ENCODE measurements around the gene ATG16L2.

ATG16L2 gene, protein sequence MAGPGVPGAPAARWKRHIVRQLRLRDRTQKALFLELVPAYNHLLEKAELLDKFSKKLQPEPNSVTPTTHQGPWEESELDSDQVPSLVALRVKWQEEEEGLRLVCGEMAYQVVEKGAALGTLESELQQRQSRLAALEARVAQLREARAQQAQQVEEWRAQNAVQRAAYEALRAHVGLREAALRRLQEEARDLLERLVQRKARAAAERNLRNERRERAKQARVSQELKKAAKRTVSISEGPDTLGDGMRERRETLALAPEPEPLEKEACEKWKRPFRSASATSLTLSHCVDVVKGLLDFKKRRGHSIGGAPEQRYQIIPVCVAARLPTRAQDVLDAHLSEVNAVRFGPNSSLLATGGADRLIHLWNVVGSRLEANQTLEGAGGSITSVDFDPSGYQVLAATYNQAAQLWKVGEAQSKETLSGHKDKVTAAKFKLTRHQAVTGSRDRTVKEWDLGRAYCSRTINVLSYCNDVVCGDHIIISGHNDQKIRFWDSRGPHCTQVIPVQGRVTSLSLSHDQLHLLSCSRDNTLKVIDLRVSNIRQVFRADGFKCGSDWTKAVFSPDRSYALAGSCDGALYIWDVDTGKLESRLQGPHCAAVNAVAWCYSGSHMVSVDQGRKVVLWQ

DNA sequence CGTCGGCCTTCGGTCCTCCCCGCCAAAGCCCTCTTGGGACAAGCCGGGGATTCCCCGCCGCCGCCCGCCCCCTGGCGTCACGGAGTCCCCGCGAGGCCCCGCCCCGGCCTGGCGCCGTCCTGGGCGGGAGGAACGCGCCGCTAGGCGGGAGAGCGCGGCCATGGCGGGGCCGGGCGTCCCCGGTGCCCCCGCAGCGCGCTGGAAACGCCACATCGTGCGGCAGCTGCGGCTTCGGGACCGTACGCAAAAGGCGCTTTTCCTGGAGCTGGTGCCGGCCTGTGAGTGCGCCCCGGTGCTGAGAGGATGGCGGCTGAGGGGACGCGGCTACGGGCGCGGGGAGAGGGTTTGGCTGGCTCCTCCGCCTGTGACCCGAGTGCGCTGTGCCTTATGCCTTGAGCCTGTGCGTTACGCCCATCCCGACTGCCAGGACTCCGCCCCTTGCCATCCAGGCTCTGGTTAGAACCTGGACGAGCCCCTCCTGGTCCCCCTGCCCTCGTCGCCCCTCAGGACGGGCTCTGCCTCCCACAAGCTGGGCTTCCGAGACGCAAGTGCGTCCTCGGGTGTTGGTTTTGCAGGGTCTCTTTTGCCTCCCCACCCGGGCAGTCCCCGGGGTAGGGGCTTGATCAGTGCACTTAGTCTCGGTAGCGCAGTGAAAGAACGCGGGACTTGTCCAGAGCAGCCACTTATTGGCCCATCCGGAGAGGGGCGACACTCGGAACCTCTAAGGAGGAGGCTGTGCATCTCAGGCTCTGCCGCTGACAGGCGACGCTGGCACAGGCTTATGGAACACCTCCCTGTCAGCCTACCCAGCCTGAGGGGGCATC, at the start of gene ATG16L2:
TSS of gene ATG16L2 (plus strand) at position 126 of the 824 bp plus-strand sequence. CDS start at position 161, 35 bp downstream.
- peak; percentile 69 to 80 for DNase-seq

DNA sequence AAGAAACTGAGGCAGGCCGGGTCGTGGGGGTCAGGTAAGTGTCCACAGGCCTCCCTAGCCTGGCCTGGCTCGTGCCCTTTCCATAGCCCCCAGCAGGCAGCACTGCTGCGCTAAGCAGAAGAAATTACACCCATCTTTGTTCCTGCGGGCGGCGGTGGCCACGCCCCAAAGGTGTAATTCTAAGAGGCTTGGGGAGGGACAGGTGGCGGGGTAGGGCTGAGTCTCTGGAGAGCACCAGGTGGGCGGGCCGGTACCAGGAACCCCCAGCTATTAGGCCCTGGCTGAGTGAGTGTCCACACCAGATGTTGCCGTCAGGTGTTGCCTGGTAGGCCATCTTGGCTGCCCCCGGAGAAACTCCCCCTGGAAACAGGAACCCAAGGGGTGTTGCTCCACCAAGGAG, 49.7 kb upstream of the ATG16L2 start:
- peak; percentile 27 to 83 for DNase-seq

DNA sequence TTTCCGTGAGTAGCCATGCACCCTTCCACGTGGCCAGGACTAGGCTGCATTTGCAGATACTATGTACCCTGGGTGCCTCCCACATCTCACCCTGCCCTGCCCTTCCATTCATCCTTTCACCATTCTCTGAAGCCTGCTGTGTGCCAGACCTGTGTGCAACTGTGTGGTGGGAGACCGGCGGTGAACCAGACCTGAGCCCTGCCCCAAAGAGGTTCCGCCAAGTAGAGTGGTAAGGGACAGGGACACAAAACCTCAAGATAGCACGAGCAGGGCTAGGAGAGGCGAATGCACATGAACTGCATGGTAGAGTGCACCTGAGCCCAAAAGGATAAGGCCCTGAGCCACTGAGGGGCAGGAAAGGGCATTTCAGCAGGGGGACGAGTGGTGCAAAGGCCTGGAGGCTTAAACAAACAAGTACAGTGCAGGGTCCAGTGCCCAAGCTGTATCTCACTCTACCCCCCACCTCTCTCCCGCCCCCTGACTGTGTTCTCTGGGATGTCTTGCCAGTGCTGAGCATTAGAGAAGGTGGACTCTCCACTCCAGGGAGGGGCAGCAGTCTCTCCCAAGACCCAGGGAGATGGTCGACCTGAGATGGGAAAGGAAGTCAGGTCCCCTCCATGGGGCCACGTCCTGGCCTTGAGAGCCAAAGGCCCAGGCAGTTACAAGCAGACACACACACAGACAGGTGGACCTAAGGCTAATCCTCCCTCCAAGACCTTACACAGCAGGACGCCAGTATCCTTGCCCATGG, 47.9 kb upstream of the ATG16L2 start:
- DNase-seq: no peak

DNA sequence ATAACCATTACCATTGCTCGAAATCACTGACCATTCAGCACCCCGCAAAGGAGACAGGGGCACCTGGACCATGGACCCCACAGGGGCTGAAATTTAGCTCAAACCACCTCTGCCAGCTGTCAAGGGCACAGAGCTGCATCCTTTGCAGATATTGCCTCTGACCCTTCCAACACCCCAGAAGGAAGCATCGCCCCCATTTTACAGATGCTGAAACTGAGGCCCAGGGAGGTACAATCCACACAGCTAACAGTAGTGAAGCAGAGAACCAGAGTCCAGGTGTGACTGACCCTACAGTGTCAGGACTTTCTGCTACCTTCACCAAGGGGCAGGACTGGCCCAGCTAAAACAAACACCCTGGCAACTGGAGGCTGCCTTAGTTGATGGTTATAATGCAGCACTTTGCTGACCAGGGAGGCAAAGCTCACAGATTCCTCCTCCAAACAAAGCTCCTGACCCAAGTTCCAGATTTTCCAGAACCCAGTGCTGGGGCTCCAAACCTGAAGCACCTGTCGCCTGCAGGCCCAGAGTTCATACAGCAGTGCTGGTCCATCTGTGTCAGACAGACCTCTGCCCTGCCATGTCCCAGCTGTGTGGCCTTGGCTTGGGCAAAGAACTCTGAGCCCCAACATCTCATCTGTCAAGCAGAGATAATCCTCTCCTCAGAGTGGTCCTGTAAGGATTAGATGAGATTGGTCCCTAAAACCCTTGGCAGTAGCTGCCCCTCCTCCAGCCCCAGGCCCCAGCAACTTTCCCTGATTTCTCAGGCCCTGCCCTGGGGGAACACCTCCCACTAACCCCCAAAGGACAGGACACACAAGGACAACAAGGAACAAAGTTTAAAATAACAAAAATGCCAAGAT, 46.8 kb upstream of the ATG16L2 start:
- DNase-seq: peak; percentile 37 to 80

DNA sequence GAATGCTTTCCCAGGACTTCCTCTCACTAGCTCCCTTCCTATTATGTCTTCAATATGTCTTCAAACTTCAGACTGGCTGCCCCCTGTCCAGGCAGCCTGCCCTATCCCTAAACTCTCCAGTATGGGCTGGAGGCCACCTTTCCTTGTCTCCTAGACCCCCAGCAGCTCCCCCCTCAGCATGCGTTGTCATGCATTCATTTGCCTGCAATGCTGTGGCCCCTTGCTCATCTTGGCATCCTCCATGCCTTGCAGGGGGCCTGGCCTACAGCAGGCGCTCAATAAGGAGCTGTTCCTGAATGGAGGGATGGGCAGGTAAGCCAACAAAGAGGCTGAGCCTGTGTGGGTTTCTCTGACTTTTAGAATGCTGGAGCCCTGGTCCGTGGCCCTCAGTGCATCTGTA, 45.6 kb upstream of the ATG16L2 start:
- no peak for DNase-seq

DNA sequence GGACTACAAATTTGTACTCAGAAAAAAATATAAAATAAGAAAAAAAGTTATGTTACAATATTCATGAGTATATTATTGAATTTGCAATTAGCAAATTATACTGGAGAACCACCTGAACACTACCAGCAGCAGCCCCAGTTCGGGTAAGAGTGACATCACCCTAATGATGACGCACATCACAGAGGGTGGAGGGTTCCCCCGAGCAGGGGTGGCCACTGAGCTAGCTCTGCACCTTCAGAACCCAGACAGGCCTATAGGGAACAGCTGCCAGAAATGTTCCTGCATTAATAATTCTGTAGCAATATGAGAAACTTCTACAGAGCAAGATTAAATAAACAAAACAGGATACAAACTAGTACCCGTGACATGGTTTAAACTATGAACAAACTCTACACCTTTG, 44.5 kb upstream of the ATG16L2 start:
- DNase-seq: no peak

DNA sequence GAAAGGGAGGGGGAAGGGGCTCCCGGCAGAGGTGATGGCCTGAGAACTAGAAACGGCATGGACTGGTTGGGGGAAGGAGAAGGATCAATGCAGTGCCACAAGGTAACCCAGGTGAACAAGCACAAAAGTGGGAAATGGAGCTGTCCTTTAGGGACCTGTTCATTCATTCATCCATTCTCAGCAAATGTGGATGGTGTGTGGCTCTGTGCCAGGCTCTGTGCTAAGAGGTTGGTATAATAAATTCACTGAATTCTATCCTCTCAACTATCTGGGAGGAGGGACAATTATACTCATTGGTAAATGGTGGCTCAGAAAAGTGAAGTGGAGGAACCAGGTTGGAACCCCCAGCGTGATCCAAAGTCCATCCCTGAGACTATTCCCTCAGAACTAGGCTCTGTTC, 43.4 kb upstream of the ATG16L2 start:
- DNase-seq: no peak

DNA sequence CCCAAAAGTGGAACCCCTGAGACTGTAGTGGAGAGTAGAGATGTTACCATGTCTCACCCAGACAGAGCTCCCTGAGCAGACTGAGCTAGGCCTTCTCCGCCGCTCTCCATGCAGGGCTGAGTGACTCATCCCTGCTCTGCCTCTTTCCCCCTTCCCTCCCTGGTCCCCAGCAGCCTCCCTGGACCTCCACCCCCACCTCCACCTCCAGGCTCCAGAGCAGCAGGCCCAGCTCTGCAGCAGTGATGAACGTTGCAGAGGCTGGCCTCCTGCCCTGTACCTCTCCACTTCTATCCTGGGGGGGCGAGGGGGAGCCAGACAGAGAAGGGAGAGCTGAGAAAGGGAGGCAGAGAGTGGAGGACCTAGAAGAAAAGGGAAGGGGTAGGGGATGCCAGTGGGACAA, 42.7 kb upstream of the ATG16L2 start:
- DNase-seq: no peak

DNA sequence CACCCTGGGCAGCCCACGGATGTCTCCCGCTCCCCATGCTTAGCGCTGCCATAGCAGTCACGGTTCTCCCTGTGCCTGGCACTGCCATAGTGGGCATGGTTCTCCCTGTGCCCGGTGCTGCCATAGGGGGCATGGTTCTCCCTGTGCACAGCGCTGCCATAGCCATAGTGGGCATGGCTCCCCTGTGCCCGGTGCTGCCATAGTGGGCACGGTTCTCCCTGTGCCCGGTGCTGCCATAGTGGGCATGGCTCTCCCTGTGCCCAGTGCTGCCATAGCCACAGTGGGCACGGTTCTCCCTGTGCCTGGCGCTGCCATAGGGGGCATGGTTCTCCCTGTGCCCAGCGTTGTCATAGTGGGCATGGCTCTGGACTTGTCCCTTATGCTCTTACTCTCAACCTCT, 42.2 kb upstream of the ATG16L2 start:
- no peak for DNase-seq

DNA sequence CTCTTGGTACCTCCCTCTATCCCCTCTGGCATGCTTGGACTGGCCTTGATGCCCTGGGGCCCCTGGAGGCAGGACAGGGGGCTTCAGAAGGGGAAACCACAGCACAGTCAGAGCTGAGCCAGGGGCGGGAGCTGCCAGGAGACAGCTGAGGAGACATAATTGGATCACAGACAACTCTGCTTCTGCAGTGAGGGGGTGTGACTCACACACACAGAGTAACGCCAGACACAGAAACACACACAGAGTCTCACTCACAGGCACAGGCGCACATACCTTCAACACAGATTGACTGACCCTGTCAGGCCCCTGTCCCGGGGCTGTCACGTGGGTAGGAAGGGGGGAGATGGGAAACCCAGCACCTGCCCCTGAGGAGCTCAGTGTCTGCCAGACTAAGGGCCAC, 40.9 kb upstream of the ATG16L2 start:
- DNase-seq: no peak

DNA sequence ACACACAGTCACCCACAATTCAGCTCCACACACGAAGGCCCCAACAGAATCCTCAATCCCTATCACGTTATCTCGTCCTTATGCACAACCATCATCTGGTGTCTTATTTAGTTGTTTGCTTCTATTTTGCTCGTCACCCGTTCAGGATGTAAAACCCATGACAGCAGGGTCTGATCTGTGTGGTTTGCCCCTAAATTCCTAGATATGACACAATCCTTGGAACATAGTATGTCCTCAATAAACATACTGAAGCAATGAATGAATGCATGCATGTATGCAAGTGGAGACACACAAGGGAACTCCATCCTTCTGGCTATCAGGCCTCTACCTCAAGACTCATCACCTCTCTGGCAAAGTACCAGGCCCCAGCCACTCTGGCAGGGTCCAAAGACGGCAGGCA, 40.5 kb upstream of the ATG16L2 start:
- no peak for DNase-seq

DNA sequence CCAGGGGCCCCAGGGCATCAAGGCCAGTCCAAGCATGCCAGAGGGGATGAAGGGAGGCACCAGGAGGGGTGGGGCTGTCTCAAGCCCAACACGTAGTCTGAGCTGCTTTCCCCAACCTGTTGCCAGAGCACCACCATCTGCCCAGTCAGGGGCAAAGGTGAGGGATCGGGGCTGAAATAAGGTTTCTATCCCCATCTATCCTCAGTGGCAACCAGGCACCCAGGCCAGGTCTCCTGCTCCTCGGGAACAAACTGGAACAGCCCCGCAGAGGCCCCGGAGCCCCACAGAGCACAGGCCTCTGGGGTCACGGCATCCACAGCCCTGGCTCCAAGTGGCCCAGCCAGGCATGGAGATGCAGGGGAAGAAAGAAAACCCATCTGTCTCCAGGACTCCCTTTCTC, 39.7 kb upstream of the ATG16L2 start:
- peak in 1 of 2 experiments; percentile 28 for DNase-seq

DNA sequence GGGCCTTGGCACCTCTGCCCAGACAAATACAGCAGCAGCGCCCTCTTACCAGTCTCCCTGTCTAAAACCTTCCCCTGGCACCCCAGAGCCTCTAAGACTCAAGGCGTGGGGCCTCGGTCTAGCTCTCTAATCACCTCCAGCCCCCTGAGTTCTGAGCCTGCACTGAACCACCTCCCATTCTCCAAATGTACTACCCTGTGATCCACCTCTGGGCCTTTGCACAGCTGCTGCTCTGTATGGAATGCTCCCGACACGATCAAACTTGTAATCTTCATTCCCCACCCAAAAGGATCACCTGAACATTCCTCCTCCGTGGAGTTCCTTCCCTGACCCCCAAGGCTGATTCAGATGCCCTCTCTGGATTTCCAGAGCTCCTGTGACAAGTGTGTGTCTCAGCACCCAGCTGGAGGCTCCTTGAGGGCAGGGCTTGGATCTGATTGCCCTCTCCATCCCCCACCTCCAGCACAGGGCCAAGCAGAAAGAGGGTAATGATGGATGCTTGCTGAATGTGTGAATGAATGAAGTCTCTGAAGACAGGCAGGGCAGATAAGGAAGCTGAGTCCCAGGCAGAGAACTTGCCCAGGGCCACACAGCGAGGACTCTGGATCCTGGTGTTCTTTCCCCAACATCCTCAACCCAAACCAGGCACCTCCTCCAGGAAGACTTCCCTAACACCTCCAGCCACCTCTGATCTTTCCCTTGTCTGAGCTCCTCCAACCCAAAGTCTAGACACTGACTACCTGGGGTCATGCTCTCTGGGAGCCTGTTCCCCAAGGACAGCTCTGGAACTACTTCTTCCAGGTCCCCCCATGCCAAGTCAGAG, 38.7 kb upstream of the ATG16L2 start:
- no peak for DNase-seq

DNA sequence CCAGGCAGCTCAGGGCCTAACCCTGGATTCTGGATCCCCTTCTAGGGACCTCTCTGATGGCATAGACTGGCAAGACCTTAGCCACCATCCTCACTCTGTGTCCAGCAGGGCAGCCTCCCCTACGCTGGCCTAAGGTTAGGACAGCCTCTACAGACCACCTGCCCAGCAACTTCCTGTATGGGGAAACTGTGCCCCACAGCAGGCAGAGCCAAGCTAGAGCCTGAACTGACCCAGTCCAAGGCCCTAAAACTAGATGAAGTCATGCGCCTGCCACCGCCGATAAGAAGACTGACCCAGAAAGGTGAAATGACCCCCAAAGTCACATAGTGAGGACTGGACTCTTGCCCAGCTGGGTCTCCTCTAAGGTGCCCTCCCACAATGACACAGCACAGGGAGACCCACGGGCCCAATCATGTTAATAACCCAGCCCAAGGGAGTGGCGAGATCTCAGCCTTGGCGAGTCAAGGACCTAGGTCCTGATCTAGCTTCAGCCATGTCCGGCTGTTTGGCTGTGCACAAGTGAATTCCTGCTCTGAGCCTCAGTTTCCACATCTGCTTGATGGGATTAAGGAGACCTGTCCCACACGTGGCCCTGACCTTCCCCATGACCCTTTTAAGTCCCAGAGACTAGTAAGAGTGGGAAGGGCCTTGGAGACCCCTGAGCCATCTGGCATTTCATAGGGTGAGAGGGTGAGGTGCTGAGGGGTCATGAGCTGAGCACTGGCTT, 37.9 kb upstream of the ATG16L2 start:
- no peak for DNase-seq

DNA sequence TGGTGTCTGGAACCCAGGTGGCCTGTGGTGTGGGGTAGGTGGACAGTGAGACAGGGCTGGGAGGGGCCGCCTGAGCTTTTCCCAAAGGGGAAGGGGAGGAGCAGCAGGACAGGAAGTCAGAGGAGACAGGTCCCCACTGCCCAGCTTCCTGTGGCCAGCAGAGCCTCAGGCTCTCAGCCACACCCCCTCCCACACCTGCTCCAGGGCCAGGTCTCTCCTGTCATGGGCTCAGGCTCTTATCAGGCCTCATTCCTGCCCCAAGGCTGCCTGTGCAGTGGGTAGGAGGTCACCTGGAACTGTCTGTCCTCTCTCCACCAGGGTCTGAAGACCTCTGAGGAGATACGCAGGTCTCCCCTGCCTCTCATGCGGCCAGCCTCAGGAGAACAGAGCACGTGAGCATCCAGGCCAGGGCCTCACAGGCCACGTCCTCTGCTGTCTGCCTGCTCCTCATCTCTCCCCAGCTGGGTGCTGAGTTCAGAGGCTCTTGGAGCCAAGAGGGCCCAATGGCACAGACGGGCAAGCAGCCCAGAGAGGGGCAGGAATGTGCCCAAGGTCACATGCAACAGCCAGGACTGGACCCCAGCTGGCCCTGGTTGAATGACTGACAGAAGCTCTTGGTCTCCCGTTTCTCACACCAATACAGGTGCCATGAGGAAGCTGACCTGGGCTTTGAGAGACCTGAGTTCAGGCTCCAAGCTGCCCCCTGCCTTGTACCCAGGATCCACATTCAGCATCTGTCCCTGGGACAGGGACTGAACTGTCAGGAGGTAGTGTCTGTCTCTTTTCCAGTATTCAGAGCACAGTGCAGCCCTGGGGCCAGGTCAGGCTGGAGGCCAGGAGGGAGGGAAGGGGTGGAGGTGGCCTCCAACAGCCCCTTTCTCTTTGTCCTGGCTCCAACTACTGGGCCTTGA, 37.1 kb upstream of the ATG16L2 start:
- DNase-seq: no peak

DNA sequence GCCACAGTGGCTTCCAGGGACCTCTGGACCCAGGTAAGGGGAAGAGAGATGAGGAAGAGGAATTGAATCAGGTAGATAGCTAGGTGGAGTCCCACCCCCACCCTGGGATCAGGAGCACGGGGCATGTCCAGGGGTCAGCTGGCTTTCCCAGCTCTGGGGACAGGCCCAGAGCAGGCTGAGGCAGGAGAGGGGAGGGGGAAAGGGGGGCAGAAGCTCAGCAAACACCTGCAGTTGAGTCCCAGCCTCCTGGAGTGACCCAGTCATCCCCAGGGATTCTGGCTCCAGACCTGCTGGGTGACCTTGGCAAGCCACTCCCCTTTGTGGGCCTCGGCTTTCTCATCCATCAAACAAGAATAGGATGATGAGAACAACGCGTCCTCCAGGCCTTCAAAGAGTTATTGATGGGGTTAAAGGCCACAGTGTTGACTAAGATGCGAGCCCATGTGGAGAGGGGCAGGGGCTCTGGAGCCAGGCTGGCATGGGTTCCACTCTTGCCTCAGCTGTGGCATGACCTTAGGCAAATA, 36.4 kb upstream of the ATG16L2 start:
- DNase-seq: no peak

DNA sequence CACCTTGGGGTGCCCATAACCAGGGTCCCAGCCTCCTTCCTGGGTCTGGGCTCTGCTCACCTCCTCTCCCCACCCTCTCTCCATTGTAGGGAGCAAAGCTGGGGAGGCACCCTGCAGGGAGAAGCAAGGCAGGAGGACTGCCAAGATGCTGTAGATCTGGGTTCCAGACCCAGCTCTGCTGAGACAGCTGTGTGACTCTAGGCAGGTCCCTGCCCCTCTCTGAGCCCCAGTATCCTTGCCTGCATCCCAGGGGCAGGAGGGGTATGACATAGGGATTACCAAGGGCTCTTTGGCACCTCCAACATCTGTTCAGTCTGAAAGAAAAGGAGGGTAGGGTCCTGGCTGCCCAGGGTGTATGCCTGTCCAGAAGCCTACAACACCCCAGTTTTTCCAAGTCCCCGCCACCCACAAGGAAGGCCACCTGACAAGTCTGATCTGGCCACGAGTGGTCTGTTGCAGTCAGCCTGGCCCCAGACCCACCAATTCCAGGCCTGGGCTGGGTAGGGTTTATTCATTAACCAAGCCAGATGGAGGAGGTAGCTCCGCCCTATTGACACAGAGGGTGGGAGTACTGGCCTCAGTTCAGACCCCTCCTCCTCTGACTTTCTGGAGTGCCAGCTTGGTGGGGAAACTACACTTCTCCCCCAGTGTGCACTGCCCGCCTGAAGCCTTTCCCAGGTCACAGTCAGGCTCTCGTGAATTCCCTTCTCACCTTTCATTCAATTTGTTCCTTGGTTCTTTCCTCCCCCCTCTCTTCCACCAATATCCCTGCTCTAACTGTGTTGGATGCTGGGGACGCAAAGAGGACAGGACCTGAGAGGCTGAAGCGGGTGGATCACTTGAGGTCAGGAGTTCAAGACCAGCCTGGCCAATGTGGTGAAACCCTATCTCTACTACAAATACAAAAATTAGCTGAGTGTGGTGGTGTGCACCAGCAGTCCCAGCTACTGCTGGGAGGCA, 35.4 kb upstream of the ATG16L2 start:
- DNase-seq: no peak
